ENCODE measurements around the gene NMNAT1. TPM values are rescaled to one million over a fixed set of nuclear protein-coding genes. Genes with fewer than 3 reads are reported as not detected.
"Not testable (repeated sequence)": the region's sequence is repeated elsewhere in the genome, so short reads cannot be mapped to it uniquely, and the experiment has no call there.

The NMNAT1 gene
- polyA plus RNA-seq, 4 donors, result 18.7 to 26.7 (median 21.2) TPM

DNA sequence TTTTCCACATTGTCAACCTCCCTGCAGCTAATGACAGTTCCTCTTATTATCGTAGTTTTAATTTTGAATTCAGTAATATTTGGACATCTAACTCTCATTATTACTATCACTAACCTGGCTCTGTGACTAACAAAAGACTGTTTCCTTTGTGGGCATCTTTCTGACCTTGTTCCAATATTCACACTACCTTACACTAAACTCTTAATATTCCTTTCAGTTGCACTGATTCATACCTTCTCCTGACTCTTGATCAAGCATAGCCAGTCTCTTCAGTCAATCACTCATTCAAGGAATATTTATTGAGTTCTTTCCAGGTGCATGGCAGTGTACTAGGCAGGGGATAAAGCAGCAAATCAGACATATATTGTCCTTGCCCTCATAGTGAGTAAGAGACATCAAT, 25.4 kb upstream of the NMNAT1 start:
- no peak for DNase-seq (ENCODE audit: low read depth in 4 of 4, low spot score in 2 of 4)

- DNase-seq (ENCODE audit: low read depth in 4 of 4, low spot score in 2 of 4), result no peak
These were observed 22.7 kb upstream of the NMNAT1 start for GRCh38 chr1:9920606-9921005.

- no peak for DNase-seq (ENCODE audit: low read depth in 4 of 4, low spot score in 2 of 4)
These were observed 20.9 kb upstream of the NMNAT1 start for GRCh38 chr1:9922342-9922741.

DNA sequence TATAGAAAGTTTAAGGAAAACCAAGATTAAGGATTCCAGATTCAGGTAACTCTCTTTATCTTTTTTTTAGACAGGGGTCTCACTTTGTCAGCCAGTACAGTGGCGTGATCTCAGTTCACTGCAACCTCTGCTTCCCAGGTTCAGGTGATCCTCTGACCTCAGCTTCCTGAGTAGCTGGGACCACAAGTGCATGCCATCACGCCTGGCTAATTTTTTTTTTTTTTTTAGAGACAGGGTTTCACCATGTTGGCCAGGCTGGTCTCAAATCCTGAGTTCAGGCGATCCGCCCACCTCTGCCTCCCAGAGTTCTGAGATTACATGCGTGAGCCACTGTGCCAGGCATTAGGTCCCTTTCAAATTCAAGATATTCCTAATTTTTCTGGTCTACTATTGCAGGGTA, 16.0 kb upstream of the NMNAT1 start:
- DNase-seq (ENCODE audit: low read depth in 4 of 4, low spot score in 2 of 4), result no peak

GRCh38 chr1:9929431-9930385, 13.6 kb upstream of the NMNAT1 start:
- no peak for DNase-seq (ENCODE audit: low read depth in 4 of 4, low spot score in 2 of 4)

DNA sequence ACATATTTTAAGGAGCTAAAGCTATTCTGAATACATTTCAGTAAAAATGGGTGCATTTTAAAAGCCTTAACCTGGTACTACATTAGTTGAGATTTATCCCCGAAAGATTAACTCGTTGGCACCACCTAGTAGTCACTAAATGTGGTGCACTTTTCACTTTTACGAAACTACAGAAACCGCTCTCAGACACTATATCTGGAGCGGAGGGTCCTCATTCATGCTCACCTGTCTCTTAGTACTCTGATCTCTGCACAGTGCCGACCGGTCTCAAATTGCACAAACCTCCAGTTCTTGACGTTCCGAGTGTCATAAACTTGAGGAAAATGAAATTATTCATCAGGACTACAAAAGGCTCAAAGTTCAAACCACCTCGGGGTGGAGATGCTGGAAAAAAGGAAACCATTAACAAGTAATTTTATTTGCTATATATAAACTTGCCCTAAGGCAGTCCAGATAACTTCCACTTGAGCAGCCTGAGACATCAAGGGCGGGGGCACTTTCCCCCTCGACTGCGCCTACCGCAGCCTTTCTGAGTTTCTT, 806 bp upstream of the NMNAT1 start:
- DNase-seq (ENCODE audit: low read depth in 4 of 4, low spot score in 2 of 4), result no peak

- DNase-seq (ENCODE audit: low read depth in 4 of 4, low spot score in 2 of 4), result no peak
These were observed 3.0 kb downstream of the NMNAT1 start for GRCh38 chr1:9946315-9946714.

DNA sequence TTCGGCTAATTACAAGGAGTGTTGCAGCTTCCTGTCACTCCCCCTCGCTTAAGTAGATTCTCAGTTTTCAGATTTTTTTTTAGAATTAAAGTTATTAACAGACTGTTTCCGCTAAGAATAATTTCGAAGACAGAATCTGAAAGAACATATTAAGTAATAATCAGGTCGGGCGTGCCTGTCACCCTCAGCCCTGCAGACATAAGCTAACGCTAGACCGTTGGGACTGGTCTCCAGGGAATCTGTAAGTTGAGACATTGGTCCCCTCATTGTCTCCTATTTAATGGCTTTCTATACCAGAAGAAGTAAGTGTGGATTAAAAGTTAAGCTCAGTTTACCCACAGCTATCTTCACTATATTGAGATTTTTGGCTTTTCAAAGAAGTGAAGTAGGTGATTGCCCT, 14.5 kb downstream of the NMNAT1 start:
- no peak for DNase-seq (ENCODE audit: low read depth in 4 of 4, low spot score in 2 of 4)

DNA sequence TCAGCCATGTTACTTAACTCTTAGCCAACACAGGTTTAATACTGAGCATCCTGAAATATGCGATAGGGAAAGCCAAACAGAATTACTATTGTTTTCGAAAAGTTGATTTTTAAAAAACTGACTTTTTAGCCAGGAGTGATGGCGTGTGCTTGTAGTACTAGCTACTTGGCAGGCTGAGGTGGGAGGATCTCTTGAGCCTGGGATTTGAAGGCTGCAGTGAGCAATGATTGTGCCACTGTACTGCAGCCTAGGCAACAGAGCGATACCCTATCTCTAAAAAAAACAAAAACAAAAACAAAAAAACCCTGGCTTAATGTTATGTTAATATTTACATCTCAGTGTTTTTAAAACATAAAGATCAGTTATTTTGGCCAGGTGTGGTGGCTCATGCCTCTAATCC, 16.7 kb downstream of the NMNAT1 start:
- DNase-seq (ENCODE audit: low read depth in 4 of 4, low spot score in 2 of 4), result no peak

DNA sequence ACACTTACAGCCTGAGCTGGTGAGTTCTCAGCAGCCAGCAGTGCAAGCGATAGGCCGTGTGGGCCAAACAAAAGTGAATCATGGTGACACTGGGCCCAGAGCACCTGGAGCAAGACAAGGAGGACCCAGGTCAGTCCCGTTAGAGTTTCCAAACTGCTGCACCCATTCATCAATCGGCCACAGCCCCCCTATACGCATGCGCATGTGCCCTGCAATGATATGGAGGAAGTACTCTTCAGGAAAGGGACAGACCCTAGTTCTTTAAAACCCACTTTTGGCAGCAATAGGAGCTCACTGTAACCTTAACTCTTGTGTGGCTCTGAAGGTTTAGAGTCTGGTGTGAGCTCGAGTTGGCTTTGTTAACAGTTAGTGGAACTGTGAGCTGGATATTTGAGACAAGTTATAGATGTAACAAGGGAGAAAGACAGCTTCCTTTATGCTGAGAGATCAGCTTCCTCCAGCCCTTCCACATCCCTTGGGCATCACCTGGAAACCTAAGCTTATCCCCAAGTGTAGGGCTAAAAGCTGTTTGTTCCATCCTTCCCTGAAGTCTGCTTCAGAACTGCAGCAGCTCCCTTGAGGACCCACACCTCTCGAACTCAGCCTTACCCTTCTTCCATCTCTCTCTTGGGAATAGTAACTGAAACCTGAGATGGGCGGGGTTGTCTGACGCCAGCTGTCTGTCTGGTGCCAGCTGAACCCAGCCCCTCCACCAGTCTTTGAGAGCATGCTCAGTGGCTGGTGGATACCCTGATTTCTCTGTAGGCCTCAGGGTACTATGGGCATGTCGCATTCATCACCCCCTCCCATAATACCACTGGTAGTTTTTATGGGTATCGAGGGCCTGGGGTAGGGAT, 17.7 kb downstream of the NMNAT1 start:
- DNase-seq (ENCODE audit: low read depth in 4 of 4, low spot score in 2 of 4), result no peak

- no peak for DNase-seq (ENCODE audit: low read depth in 4 of 4, low spot score in 2 of 4)
These were observed 41.0 kb downstream of the NMNAT1 start for GRCh38 chr1:9984253-9984652.

GRCh38 chr1:9985001-9985400, 41.7 kb downstream of the NMNAT1 start:
- no peak for DNase-seq (ENCODE audit: low read depth in 4 of 4, low spot score in 2 of 4)

DNA sequence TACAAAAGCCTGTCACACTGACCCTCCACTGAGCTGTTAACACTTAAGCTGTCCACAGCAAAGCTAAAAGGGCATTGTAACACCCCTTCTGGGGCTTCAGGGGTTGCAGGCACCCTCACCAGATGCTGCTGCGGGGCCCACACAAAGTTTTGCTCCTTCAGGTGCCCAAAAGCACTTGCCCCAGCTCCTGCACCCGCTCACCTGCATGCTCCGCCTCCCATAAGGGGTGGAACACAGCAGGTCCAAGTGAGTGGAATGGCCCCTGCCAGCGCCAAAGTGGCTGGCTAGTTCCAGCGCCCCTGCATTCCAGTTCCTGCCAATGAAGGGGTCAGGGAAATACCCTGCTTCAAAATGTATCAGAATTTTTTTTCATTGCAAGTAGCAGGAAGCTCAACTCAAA, 46.5 kb downstream of the NMNAT1 start:
- no peak for DNase-seq (ENCODE audit: low read depth in 4 of 4, low spot score in 2 of 4)

DNA sequence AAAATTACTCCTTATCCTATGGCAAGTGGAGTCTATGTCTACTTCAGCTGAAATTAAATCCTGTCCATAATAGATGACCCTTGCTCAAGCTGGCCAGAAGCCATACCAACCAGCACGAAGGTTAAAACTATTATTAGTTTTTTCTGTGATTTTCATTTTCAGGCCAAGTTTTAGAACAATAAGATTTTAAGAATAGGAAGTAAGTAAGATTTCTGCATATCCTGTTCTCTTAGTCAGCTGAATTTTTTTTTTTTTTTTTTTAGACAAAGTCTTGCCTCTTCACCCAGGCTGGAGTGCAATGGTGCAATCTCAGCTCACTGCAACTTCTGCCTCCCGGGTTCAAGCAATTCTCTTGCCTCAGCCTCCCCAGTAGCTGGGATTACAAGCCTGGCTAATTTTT, 47.7 kb downstream of the NMNAT1 start:
- DNase-seq (ENCODE audit: low read depth in 4 of 4, low spot score in 2 of 4), result no peak

GRCh38 chr1:9992910-9993309, 49.6 kb downstream of the NMNAT1 start:
- DNase-seq (ENCODE audit: low read depth in 4 of 4, low spot score in 2 of 4), result no peak

DNA sequence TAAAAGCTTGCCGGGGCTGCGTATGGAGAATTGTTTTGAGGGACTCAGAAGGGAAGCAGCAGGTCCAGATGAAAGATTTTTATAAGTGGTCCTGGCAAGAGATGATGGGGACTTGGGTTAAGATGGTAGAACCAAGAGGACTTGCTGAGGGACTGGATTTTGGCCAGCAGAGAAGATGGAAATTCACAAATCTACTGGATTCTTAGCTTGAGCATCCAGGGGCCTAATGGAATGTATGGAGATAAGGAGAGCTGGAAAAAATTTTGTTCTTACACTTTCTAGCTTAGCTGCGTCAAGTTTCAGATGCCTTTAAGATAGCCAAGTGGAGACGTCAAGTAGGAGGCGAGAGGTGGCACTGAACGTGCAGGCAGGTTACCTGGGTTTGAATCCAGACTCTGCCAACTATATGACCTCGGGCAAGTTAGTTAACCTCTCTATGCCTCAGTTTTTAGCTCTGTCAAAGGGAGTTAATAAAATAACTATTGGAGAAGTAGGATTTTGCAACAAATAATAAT, 50.3 kb downstream of the NMNAT1 start:
- DNase-seq (ENCODE audit: low read depth in 4 of 4, low spot score in 2 of 4), result no peak

DNA sequence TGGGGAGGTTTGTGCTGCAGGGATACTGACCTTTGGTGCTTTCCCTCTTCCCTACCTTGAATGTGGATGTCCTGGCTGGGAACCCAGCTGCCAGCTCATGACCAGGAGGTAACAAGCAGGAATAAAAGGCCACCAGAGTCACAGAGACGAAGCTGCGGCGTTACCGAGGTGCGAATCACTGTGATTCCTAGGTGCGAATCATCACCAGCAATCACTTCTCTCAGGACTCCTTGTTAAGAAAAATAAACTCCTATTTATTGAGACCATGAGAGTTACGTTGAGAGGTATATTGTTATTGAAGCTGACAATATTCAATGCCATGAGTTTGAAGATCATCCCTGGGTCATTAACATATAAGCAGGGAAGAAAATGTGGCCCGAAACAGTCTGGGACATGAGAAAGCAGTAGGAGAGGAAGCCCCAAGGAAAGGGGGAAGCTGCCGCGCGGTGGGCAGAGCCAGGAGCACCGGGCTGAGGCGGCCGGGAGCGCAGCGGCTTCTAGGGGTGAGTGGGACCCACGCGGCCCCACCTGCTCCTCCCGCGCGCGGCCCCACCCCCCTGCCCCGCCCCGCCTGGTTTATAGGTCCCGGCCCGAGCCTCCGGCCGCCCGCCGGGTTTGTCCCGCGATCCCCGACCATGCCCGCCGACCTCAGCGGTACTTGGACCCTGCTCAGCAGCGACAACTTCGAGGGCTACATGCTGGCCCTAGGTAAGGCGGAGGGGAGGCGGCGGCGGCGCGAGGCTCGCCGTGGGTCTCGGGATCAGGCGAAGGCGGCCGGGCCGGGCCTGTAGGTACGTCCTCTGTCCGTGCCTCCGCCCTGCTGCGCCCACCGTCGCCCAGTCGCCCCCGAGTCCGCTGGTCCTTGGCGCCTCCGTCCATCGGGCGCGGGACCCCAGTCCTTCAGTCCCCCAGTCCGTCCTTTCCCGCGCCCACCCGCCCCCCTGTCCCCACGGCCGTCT, 53.6 kb downstream of the NMNAT1 start, which contains the start of gene RBP7:
Gene RBP7, plus strand, starts transcription at position 605 of the 959 bp plus-strand sequence. Its CDS starts 31 bp downstream, at position 636.
- DNase-seq (ENCODE audit: low read depth in 4 of 4, low spot score in 2 of 4), result no peak

GRCh38 chr1:10001016-10001665, 57.9 kb downstream of the NMNAT1 start:
- no peak for DNase-seq (ENCODE audit: low read depth in 4 of 4, low spot score in 2 of 4)

GRCh38 chr1:10005248-10005647, 62.0 kb downstream of the NMNAT1 start:
- DNase-seq (ENCODE audit: low read depth in 4 of 4, low spot score in 2 of 4), result not testable (repeated sequence)

Data from left renal cortex interstitium (tissue), 4 donors.